Transverse colon (tissue), 4 donors: Measurements from ENCODE around the gene SP140.

Source experiments
- EP300 ChIP-seq: sonication (generic); formaldehyde crosslinking; IDR thresholded peaks from one replicate; pipeline ENCODE4 v1.6.1; 2017; ENCODE audit warnings: antibody characterized with exemption, low read depth
- POLR2A ChIP-seq: fragments of 450-650 bp; IDR thresholded peaks from one replicate; pipeline ENCODE4 v1.6.1; 2016; ENCODE audit warnings: antibody characterized with exemption, mild to moderate bottlenecking, moderate library complexity
- POLR2AphosphoS5 ChIP-seq, 3 donors: sonication (generic); formaldehyde crosslinking; IDR thresholded peaks; one replicate each; pipeline ENCODE4 v1.6.1; 2016; ENCODE audit warnings: antibody characterized with exemption in 3 of 3
- TF ChIP-seq, protein P1 (sequence below), 5 experiments: fragments of 200-600 bp in 3 of 5; fragments of 450-650 bp in 2 of 5; sonication (generic) in 3 of 5; IDR thresholded peaks; 1 replicate in 2 of 5; 2 replicates in 3 of 5; pipeline ENCODE4 v1.5.1; 2016 to 2017; ENCODE audit warnings: antibody characterized with exemption in 5 of 5, inconsistent platforms in 3 of 5, mild to moderate bottlenecking in 2 of 5, moderate library complexity in 1 of 5

- TF ChIP-seq EP300 (no peak), POLR2AphosphoS5 (IDR thresholded peaks at IDR 0.05) (no peak), POLR2A (no peak)
- TF ChIP-seq, protein P1, sequence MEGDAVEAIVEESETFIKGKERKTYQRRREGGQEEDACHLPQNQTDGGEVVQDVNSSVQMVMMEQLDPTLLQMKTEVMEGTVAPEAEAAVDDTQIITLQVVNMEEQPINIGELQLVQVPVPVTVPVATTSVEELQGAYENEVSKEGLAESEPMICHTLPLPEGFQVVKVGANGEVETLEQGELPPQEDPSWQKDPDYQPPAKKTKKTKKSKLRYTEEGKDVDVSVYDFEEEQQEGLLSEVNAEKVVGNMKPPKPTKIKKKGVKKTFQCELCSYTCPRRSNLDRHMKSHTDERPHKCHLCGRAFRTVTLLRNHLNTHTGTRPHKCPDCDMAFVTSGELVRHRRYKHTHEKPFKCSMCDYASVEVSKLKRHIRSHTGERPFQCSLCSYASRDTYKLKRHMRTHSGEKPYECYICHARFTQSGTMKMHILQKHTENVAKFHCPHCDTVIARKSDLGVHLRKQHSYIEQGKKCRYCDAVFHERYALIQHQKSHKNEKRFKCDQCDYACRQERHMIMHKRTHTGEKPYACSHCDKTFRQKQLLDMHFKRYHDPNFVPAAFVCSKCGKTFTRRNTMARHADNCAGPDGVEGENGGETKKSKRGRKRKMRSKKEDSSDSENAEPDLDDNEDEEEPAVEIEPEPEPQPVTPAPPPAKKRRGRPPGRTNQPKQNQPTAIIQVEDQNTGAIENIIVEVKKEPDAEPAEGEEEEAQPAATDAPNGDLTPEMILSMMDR (IDR thresholded peaks at IDR 0.05), result no peak
Observed at GRCh38 chr2:230205034-230205433, 20.5 kb upstream of the SP140 start.
